Putamen (tissue), 1 donor: ENCODE measurements around the gene CRYBG2.

Experiments used
- DNase-seq: peaks from one replicate; pipeline ENCODE4 v3.0.0-alpha.2; 2016; ENCODE audit warnings: low spot score

Gene CRYBG2

GRCh38 chr1:26372039-26372438, 18.1 kb upstream of the CRYBG2 start:
- DNase-seq, result no peak

GRCh38 chr1:26370591-26371382, 16.9 kb upstream of the CRYBG2 start:
- DNase-seq, result no peak

GRCh38 chr1:26368486-26368885, 14.6 kb upstream of the CRYBG2 start:
- no peak for DNase-seq

GRCh38 chr1:26368006-26368405, 14.1 kb upstream of the CRYBG2 start:
- no peak for DNase-seq

- DNase-seq, result no peak
Measured at GRCh38 chr1:26367441-26367840, 13.5 kb upstream of the CRYBG2 start.

- no peak for DNase-seq
Measured at GRCh38 chr1:26364956-26365355, 11.0 kb upstream of the CRYBG2 start.

- peak; percentile 11 for DNase-seq
Measured at GRCh38 chr1:26363549-26364448, 9.9 kb upstream of the CRYBG2 start.

GRCh38 chr1:26362331-26362730, 8.4 kb upstream of the CRYBG2 start:
- no peak for DNase-seq

GRCh38 chr1:26361605-26362122, 7.7 kb upstream of the CRYBG2 start:
- DNase-seq, result no peak

- no peak for DNase-seq
Measured at GRCh38 chr1:26360807-26361604, 7.1 kb upstream of the CRYBG2 start.

GRCh38 chr1:26359981-26360806, 6.3 kb upstream of the CRYBG2 start:
- DNase-seq, result no peak

GRCh38 chr1:26358411-26359384, 4.8 kb upstream of the CRYBG2 start:
- DNase-seq, result no peak

GRCh38 chr1:26357121-26357602, 3.2 kb upstream of the CRYBG2 start:
- DNase-seq, result no peak

- DNase-seq, result no peak
Measured at GRCh38 chr1:26356106-26356505, 2.2 kb upstream of the CRYBG2 start.

- DNase-seq, result no peak
Measured at GRCh38 chr1:26354972-26355371, 1.0 kb upstream of the CRYBG2 start.

GRCh38 chr1:26353210-26353859, 595 bp downstream of the CRYBG2 start:
- DNase-seq, result no peak

GRCh38 chr1:26352338-26352679, 1.6 kb downstream of the CRYBG2 start:
- no peak for DNase-seq

- no peak for DNase-seq
Measured at GRCh38 chr1:26351590-26352337, 2.2 kb downstream of the CRYBG2 start.
